NK-92 (cell line): Measurements from ENCODE around the gene SPPL2C.

Source experiments
- DNase-seq: peaks from one replicate; lab custom pipeline; 2025; ENCODE audit not compliant: unreplicated experiment; lab: John Stamatoyannopoulos, UW

The SPPL2C gene

GRCh38 chr17:45874151-45874550, 29.5 kb downstream of the SPPL2C start:
- no peak for DNase-seq

GRCh38 chr17:45876539-45876938, 31.9 kb downstream of the SPPL2C start:
- DNase-seq = no peak

- no peak for DNase-seq
These were observed 32.8 kb downstream of the SPPL2C start for GRCh38 chr17:45877467-45877866.

GRCh38 chr17:45883063-45883462, 38.4 kb downstream of the SPPL2C start:
- DNase-seq = no peak

GRCh38 chr17:45886852-45887251, 42.2 kb downstream of the SPPL2C start:
- no peak for DNase-seq

- no peak for DNase-seq
These were observed 43.7 kb downstream of the SPPL2C start for GRCh38 chr17:45888392-45888791.

GRCh38 chr17:45889579-45889978, 44.9 kb downstream of the SPPL2C start:
- no peak for DNase-seq

- no peak for DNase-seq
These were observed 49.0 kb downstream of the SPPL2C start for GRCh38 chr17:45893725-45894021.

GRCh38 chr17:45894022-45894784, 49.5 kb downstream of the SPPL2C start, which contains the start of gene MAPT:
TSS of gene MAPT (plus strand) at chr17:45894554. CDS start at chr17:45962338, 67,784 bp downstream.
- no peak for DNase-seq

- DNase-seq = no peak
These were observed 50.8 kb downstream of the SPPL2C start for GRCh38 chr17:45895304-45895968.

GRCh38 chr17:45895969-45896785, 51.5 kb downstream of the SPPL2C start:
- no peak for DNase-seq
